ENCODE results near the gene PIK3R5. TPM values are rescaled to one million over a fixed set of nuclear protein-coding genes. Genes with fewer than 3 reads are reported as not detected.
"Not testable (repeated sequence)": the region's sequence is repeated elsewhere in the genome, so short reads cannot be mapped to it uniquely, and the experiment has no call there.

The PIK3R5 gene
- total RNA-seq, 6 donors from 2014 or later: 22.3 to 175 (median 49.8) TPM

- WGBS, 2 donors: 51 to 56% methylated on average over 7 of the region's 7 CpGs
- no peak overlapping the region for H3K4me3 ChIP-seq
- no peak for ATAC-seq (ENCODE audit: low FRiP score in 2 of 2)
These were observed 30.2 kb upstream of the PIK3R5 start for GRCh38 chr17:8995711-8996110.

GRCh38 chr17:8994319-8994718 lies 28.8 kb upstream of the PIK3R5 start:
- Histone ChIP-seq H3K9me3 (no peaks in the 10 kb centered on the region), H3K27me3 (peaks cover 0 to 2% (median 0%) of the 10 kb centered on the region in 4 donors), H3K27ac (no peak overlapping the region), H3K4me3 (no peak overlapping the region), H3K4me1 (no peaks in the 10 kb centered on the region), H3K36me3 (no peaks in the 10 kb centered on the region)
- peak; percentile 73 to 86 for ATAC-seq (ENCODE audit: low FRiP score in 2 of 2)
- TF ChIP-seq EP300 (IDR thresholded peaks at IDR 0.05) (no peak), CTCF (IDR thresholded peaks at IDR 0.05) (peak; percentile 53 to 77 (median 69))
- 44 to 69% methylated on average over 7 of the region's 7 CpGs for WGBS, 2 donors
- peak; percentile 77 to 83 for DNase-seq

More at GRCh38 chr17:8995711-8996110, 30.2 kb upstream of the PIK3R5 start:
- Histone ChIP-seq H3K9me3 (no peaks in the 10 kb centered on the region), H3K36me3 (no peaks in the 10 kb centered on the region), H3K27me3 (peaks cover 0 to 5% (median 0%) of the 10 kb centered on the region in 4 donors), H3K4me1 (no peaks in the 10 kb centered on the region), H3K27ac (no peak overlapping the region)
- TF ChIP-seq CTCF (IDR thresholded peaks at IDR 0.05) (no peak), POLR2A (IDR thresholded peaks at IDR 0.05) (no peak), EP300 (IDR thresholded peaks at IDR 0.05) (no peak), POLR2AphosphoS5 (IDR thresholded peaks at IDR 0.05) (no peak)
- DNase-seq: no peak

- Histone ChIP-seq H3K27me3 (no peaks in the 10 kb centered on the region), H3K36me3 (no peaks in the 10 kb centered on the region), H3K27ac (no peak overlapping the region), H3K4me3 (no peak overlapping the region), H3K9me3 (no peaks in the 10 kb centered on the region), H3K4me1 (no peaks in the 10 kb centered on the region)
- ATAC-seq (ENCODE audit: low FRiP score in 2 of 2) (peak; percentile 68 to 77), DNase-seq (peak in 1 of 2 donors; percentile 39)
- WGBS, 2 donors: 40 to 53% methylated on average over 8 to 10 of the region's 10 CpGs
- TF ChIP-seq CTCF (IDR thresholded peaks at IDR 0.05) (peak; percentile 57 to 72 (median 62)), POLR2A (IDR thresholded peaks at IDR 0.05) (no peak)
These were observed 26.2 kb upstream of the PIK3R5 start for GRCh38 chr17:8991514-8992285.

- H3K9me3 ChIP-seq; ATAC-seq (ENCODE audit: low FRiP score in 2 of 2); H3K4me3 ChIP-seq; H3K27me3 ChIP-seq; H3K36me3 ChIP-seq; H3K4me1 ChIP-seq; DNase-seq; H3K27ac ChIP-seq: not testable (repeated sequence)
- 70 to 96% methylated on average over 2 of the region's 2 CpGs for WGBS, 2 donors
These were observed 22.9 kb upstream of the PIK3R5 start for GRCh38 chr17:8988263-8988935.

- Histone ChIP-seq H3K9me3 (no peaks in the 10 kb centered on the region), H3K4me1 (peaks cover 0 to 4% (median 0%) of the 10 kb centered on the region in 4 donors), H3K36me3 (no peaks in the 10 kb centered on the region), H3K27ac (no peak overlapping the region), H3K4me3 (no peak overlapping the region), H3K27me3 (no peaks in the 10 kb centered on the region)
- no peak for DNase-seq
- no peak for ATAC-seq (ENCODE audit: low FRiP score in 2 of 2)
- 77 to 84% methylated on average over 2 of the region's 2 CpGs for WGBS, 2 donors
- TF ChIP-seq CTCF (IDR thresholded peaks at IDR 0.05) (no peak), EP300 (IDR thresholded peaks at IDR 0.05) (no peak)
These were observed 20.8 kb upstream of the PIK3R5 start for GRCh38 chr17:8986295-8986694.
